ENCODE results near the gene PSMG4. TPM values are rescaled to one million over a fixed set of nuclear protein-coding genes. Genes with fewer than 3 reads are reported as not detected.

The PSMG4 gene
- total RNA-seq, 1 experiment from 2014 or later: 29.3 TPM

- Histone ChIP-seq H3K27me3 (ENCODE audit: insufficient read depth, low read length) (no peaks in the 10 kb centered on the region), H3K4me2 (ENCODE audit: insufficient read depth, insufficient read length, low read length) (no peak overlapping the region), H3K79me1 (ENCODE audit: insufficient read depth, low read depth, low read length, poor library complexity, severe bottlenecking) (no peaks in the 10 kb centered on the region), H3K56ac (ENCODE audit: insufficient read length, low read depth, low read length) (no peak overlapping the region), H3T11ph (ENCODE audit: low read length) (no peak overlapping the region), H2BK5ac (ENCODE audit: insufficient read length, low read length) (no peak overlapping the region), H3K27ac (ENCODE audit: insufficient read length, low read depth, low read length) (no peak overlapping the region), H2AFZ (ENCODE audit: low read length) (no peak overlapping the region), H3K9me3 (ENCODE audit: control insufficient read depth, low read depth, low read length) (no peaks in the 10 kb centered on the region), H3K4me1 (ENCODE audit: insufficient read depth, low read length) (no peaks in the 10 kb centered on the region), H2AK5ac (ENCODE audit: insufficient read length, low read length) (no peak overlapping the region), H3K23ac (ENCODE audit: insufficient read length, low read depth, low read length) (no peak overlapping the region), H3K18ac (ENCODE audit: insufficient read length, low read depth, low read length) (no peak overlapping the region), H4K8ac (replicated peaks; ENCODE audit: insufficient read length, low read depth, low read length) (no peak overlapping the region), H4K20me1 (ENCODE audit: control insufficient read depth, insufficient read depth, insufficient read length) (no peaks in the 10 kb centered on the region), H3K23me2 (ENCODE audit: insufficient read length, low read depth, low read length, poor library complexity, severe bottlenecking) (no peaks in the 10 kb centered on the region), H3K14ac (ENCODE audit: insufficient read depth, low read length) (no peak overlapping the region), H3K4ac (ENCODE audit: low read depth, low read length) (no peak overlapping the region), H2BK20ac (ENCODE audit: low read depth, low read length, poor library complexity, severe bottlenecking) (no peak overlapping the region), H2BK15ac (ENCODE audit: low read depth, low read length) (no peak overlapping the region), H3K9ac (ENCODE audit: extremely low read depth, insufficient read length, low read length) (no peak overlapping the region), H4K91ac (ENCODE audit: insufficient read length, low read depth, low read length) (no peak overlapping the region), H2BK120ac (ENCODE audit: low read depth, low read length, poor library complexity, severe bottlenecking) (no peak overlapping the region), H2BK12ac (ENCODE audit: insufficient read length, low read depth, low read length) (no peak overlapping the region), H4K5ac (ENCODE audit: insufficient read length, low read depth, low read length) (no peak overlapping the region), H3K79me2 (ENCODE audit: insufficient read depth, low read length) (no peaks in the 10 kb centered on the region)
- Mint-ChIP-seq H3K27ac (peak overlapping the region in 2 of 3 experiments; percentile 4 to 20; a peak in 2 of 7 replicates), H3K9me3 (no peaks in the 10 kb centered on the region), H3K27me3 (ENCODE audit: low read depth) (no peaks in the 10 kb centered on the region; the same call in none of the 2 replicates), H3K36me3 (ENCODE audit: insufficient read depth in 1 of 3, low read depth in 3 of 3) (peaks cover 0 to 15% (median 0%) of the 10 kb centered on the region in 3 experiments; a peak in 3 of 7 replicates), H3K4me3 (no peak overlapping the region), H3K4me1 (peaks cover 15 to 16% of the 10 kb centered on the region in 2 experiments; a peak in 3 of 4 replicates)
- DNase-seq: no peak
- WGBS (ENCODE audit: extremely low coverage, insufficient read length, low lambda C conversion rate): no CpG with 5 or more reads among the region's 9 CpGs
- TF ChIP-seq CTCF (conservative IDR thresholded peaks at IDR 0.05): no peak
Observed at GRCh38 chr6:3297006-3297405, 38.3 kb downstream of the PSMG4 start.
